HCT116 (cell line): ENCODE measurements around the gene CIT. TPM values are rescaled to one million over a fixed set of nuclear protein-coding genes. Genes with fewer than 3 reads are reported as not detected.

ENCODE experiments used
- ATAC-seq: fragments of 200-7000 bp; cut with Tn5 transposase; 2 replicates; pipeline ENCODE4 v1.9.1; 2020; ENCODE audit warnings: mild to moderate bottlenecking, moderate library complexity
- BruUV-seq: library from RNA; stranded (reverse); fragments of 400-500 nt; replicated peaks from 2 replicates; lab custom pipeline; 2021; lab: Mats Ljungman, UMichigan
- CTCF ChIA-PET: fragments of 300-600 bp; sonication (Branson Sonifier 250); formaldehyde crosslinking; loops from one replicate; lab custom pipeline; 2021; ENCODE audit warnings: antibody characterized with exemption; lab: Charles Lee
- POLR2A ChIA-PET: fragments of 300-600, 350-600 bp; sonication (Branson Sonifier 250); formaldehyde crosslinking; loops from one replicate; lab custom pipeline; 2021; ENCODE audit warnings: antibody characterized with exemption; lab: Charles Lee
- RAD21 ChIA-PET, 2 experiments: fragments of 300-600 bp; sonication (Branson Sonifier 250); formaldehyde crosslinking; loops; one replicate each; lab custom pipeline; 2023; ENCODE audit warnings: low total read pairs in 2 of 2; ENCODE audit not compliant: uncharacterized antibody in 2 of 2, unreplicated experiment in 2 of 2, low non-redundant PET in 1 of 2; lab: Charles Lee
- DNase-seq: peaks from one replicate; pipeline ENCODE4 v3.0.0-alpha.2; 2010; ENCODE audit warnings: low read depth, low spot score
- H2AFZ ChIP-seq: fragments of 200-600 bp; shearing (Covaris generic), sonication (generic); 2 replicates; pipeline ENCODE4 v1.6.1; 2017; ENCODE audit warnings: low read depth, mixed run types, mixed read lengths, antibody characterized with exemption, low read length; ENCODE audit not compliant: poor library complexity, severe bottlenecking
- H3K27ac ChIP-seq: 2 replicates; pipeline ENCODE4 v1.5.1; 2012; ENCODE audit warnings: low read depth, low read length
- H3K27me3 ChIP-seq: fragments of 200-600 bp; sonication (generic); 2 replicates; pipeline ENCODE4 v1.6.1; 2016; ENCODE audit warnings: mixed run types, low read length, mixed read lengths; ENCODE audit not compliant: insufficient read depth
- H3K36me3 ChIP-seq, 2 experiments: fragments of 200-500 bp in 1 of 2; fragments of 200-600 bp in 1 of 2; sonication (Bioruptor generic) in 1 of 2; sonication (generic) in 1 of 2; 2 replicates each; pipeline versions ENCODE4 v1.5.1 to v1.6.1; 2014 to 2016; ENCODE audit warnings: low read length in 2 of 2, inconsistent platforms in 1 of 2, mixed read lengths in 1 of 2, mixed run types in 1 of 2; ENCODE audit not compliant: insufficient read depth in 2 of 2, control insufficient read depth in 1 of 2
- H3K4me1 ChIP-seq, 2 experiments: fragments of 200-600 bp in 1 of 2; sonication (generic) in 1 of 2; 2 replicates each; pipeline versions ENCODE4 v1.5.1 to v1.6.1; 2012 to 2017; ENCODE audit warnings: low read length in 2 of 2, inconsistent platforms in 1 of 2, mild to moderate bottlenecking in 1 of 2, mixed read lengths in 1 of 2, mixed run types in 1 of 2, moderate library complexity in 1 of 2; ENCODE audit not compliant: insufficient read depth in 2 of 2, control insufficient read depth in 1 of 2
- H3K4me2 ChIP-seq: fragments of 200-600 bp; sonication (generic); 2 replicates; pipeline ENCODE4 v1.6.1; 2017; ENCODE audit warnings: mixed run types, low read length, mixed read lengths
- H3K4me3 ChIP-seq, 2 experiments: fragments of 200-600 bp in 1 of 2; sonication (generic) in 1 of 2; replicated peaks in 1 of 2; 2 replicates each; pipeline ENCODE4 v1.5.1; 2011 to 2016; ENCODE audit warnings: low read length in 2 of 2, control low read depth in 1 of 2, low read depth in 1 of 2, mild to moderate bottlenecking in 1 of 2, mixed read lengths in 1 of 2, mixed run types in 1 of 2
- H3K79me2 ChIP-seq: fragments of 200-600 bp; sonication (generic); 2 replicates; pipeline ENCODE4 v1.6.1; 2017; ENCODE audit warnings: mild to moderate bottlenecking, mixed run types, low read length, moderate library complexity, mixed read lengths; ENCODE audit not compliant: insufficient read depth
- H3K9ac ChIP-seq: fragments of 200-600 bp; sonication (generic); 2 replicates; pipeline ENCODE4 v1.6.1; 2016; ENCODE audit warnings: low read length, mixed read lengths
- H3K9me2 ChIP-seq: fragments of 200-600 bp; sonication (generic), shearing (Covaris generic); 2 replicates; pipeline ENCODE4 v1.6.1; 2017; ENCODE audit warnings: mixed run types, mild to moderate bottlenecking, moderate library complexity; ENCODE audit not compliant: insufficient read depth
- H3K9me3 ChIP-seq, 2 experiments: fragments of 200-500 bp in 1 of 2; fragments of 200-600 bp in 1 of 2; sonication (Bioruptor generic) in 1 of 2; sonication (generic) in 1 of 2; 2 replicates each; pipeline ENCODE4 v1.6.1; 2014 to 2017; ENCODE audit warnings: low read length in 2 of 2, mixed read lengths in 2 of 2, inconsistent platforms in 1 of 2, low read depth in 1 of 2, mild to moderate bottlenecking in 1 of 2, mixed run types in 1 of 2, moderate library complexity in 1 of 2; ENCODE audit not compliant: control insufficient read depth in 1 of 2, insufficient read depth in 1 of 2
- H4K20me1 ChIP-seq: fragments of 200-600 bp; sonication (generic), shearing (Covaris generic); 2 replicates; pipeline ENCODE4 v1.6.1; 2017; ENCODE audit warnings: mixed run types, mild to moderate bottlenecking, moderate library complexity; ENCODE audit not compliant: insufficient read depth
- CBX3 ChIP-seq: IDR thresholded peaks from 2 replicates; pipeline ENCODE4 v1.6.1; 2012; ENCODE audit warnings: low read depth
- CEBPB ChIP-seq: IDR thresholded peaks from 2 replicates; pipeline ENCODE4 v1.6.1; 2012; ENCODE audit warnings: low read depth
- EGR1 ChIP-seq: IDR thresholded peaks from 2 replicates; pipeline ENCODE4 v1.6.1; 2012; ENCODE audit warnings: low read depth
- POLR2AphosphoS5 ChIP-seq: IDR thresholded peaks from 2 replicates; pipeline ENCODE4 v1.6.1; 2011; ENCODE audit warnings: mild to moderate bottlenecking, low read depth, low read length, moderate library complexity
- RAD21 ChIP-seq: IDR thresholded peaks from 2 replicates; pipeline ENCODE4 v1.6.1; 2012; ENCODE audit warnings: low read depth, mild to moderate bottlenecking
- SP1 ChIP-seq: IDR thresholded peaks from 2 replicates; pipeline ENCODE4 v1.6.1; 2012; ENCODE audit warnings: low read depth
- TCF7L2 ChIP-seq: IDR thresholded peaks from 2 replicates; pipeline ENCODE4 v1.7.0; 2011; ENCODE audit warnings: borderline replicate concordance, inconsistent platforms; ENCODE audit not compliant: insufficient read depth, insufficient read length; ENCODE audit errors: extremely low read depth
- ZNF274 ChIP-seq: fragments of 200-500 bp; sonication (Bioruptor generic); IDR thresholded peaks from 2 replicates; pipeline ENCODE4 v1.6.1; 2014; ENCODE audit warnings: mild to moderate bottlenecking, low read depth, low read length, inconsistent platforms
- intact Hi-C: fragments of 100-400 bp; cut with micrococcal nuclease; formaldehyde crosslinking; loops from 2 replicates; pipeline ENCODE4 v1.10.0; 2022
- total RNA-seq: library from RNA; stranded (reverse); gene quantifications from one replicate; pipeline ENCODE4 v1.2.1, GENCODE V29; 2021; ENCODE audit not compliant: unreplicated experiment
- TF ChIP-seq, protein P1 (sequence below), 3 experiments: fragments of 200-600 bp in 1 of 3; sonication (generic) in 1 of 3; IDR thresholded peaks in 2 of 3; conservative IDR thresholded peaks in 1 of 3; 2 replicates each; pipeline ENCODE4 v1.5.1; 2012 to 2017; ENCODE audit warnings: low read depth in 2 of 3, low read length in 2 of 3, antibody characterized with exemption in 1 of 3, borderline replicate concordance in 1 of 3, control low read depth in 1 of 3, mild to moderate bottlenecking in 1 of 3, mixed read lengths in 1 of 3, mixed run types in 1 of 3, moderate library complexity in 1 of 3; ENCODE audit not compliant: insufficient read depth in 1 of 3

CIT gene
- total RNA-seq, 1 experiment from 2014 or later: 54.2 TPM

DNA sequence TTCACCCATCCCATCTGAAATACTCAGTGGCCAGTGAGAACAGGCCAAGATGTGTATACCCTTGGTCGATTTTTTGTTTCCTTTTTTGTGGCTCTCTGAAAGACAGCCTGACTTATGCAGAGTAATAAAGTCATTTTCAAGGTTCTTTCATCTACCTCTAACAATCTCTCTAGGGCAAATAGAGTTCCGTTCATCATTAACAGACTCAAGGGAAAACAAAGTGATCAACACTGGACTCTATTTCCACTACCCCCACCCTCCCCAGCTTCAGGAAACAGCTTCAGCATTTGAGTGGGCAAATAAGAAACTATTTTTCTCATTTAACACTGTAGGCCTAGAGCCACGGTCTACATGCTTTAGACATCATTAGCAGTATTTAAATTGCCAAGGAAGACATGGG is 193.3 kb downstream of the CIT start:
- H3K27ac ChIP-seq: no peak overlapping the region
- POLR2A ChIA-PET: no interaction called here
- CTCF ChIA-PET: no interaction called here
- intact Hi-C loops: no loop called here
- no peaks in the 10 kb centered on the region for H3K27me3 ChIP-seq
- H3K4me3 ChIP-seq: no peak overlapping the region
- no peak overlapping the region for H3K4me2 ChIP-seq
- BruUV-seq: no TSS peak
- peaks cover 17 to 32% of the 10 kb centered on the region in 2 experiments for H3K36me3 ChIP-seq
- H3K79me2 ChIP-seq: no peaks in the 10 kb centered on the region
- RAD21 ChIA-PET: no interaction called here
- no peak overlapping the region for H2AFZ ChIP-seq
- ATAC-seq: no peak
- H4K20me1 ChIP-seq: no peaks in the 10 kb centered on the region
- TF ChIP-seq CEBPB (no peak), SP1 (no peak), CBX3 (no peak), ZNF274 (no peak)
- no peak for DNase-seq
- H3K9me3 ChIP-seq: no peaks in the 10 kb centered on the region
- H3K9ac ChIP-seq: no peak overlapping the region
- no peaks in the 10 kb centered on the region for H3K4me1 ChIP-seq
- H3K9me2 ChIP-seq: no peaks in the 10 kb centered on the region

DNA sequence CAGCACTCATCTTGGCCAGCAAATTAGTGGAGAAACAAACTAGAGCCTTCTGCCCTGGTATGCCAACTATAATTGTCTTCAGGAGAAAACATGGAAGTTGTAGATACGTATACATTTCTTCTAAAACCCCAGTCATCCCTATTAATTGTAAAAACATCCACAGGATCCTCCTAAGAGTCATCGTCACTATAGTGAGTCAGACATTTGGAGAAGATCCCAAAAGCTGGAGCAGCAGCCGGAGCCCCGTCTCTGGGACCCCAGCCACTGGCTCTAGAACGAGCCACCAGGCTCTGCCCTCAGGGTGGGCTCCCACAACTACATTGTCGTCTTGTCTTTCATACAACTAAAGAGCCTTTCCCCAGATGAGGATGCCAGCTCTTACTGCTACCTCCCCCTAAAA is 193.7 kb downstream of the CIT start:
- Histone ChIP-seq H3K4me3 (no peak overlapping the region), H3K79me2 (no peaks in the 10 kb centered on the region), H3K9me2 (no peaks in the 10 kb centered on the region), H3K4me1 (no peaks in the 10 kb centered on the region), H4K20me1 (no peaks in the 10 kb centered on the region), H3K9me3 (no peaks in the 10 kb centered on the region), H3K27ac (no peak overlapping the region)
- DNase-seq: no peak
- POLR2A ChIA-PET: no interaction called here
- TF ChIP-seq POLR2AphosphoS5 (no peak), RAD21 (no peak), TCF7L2 (no peak), EGR1 (no peak)
- TF ChIP-seq, protein P1, sequence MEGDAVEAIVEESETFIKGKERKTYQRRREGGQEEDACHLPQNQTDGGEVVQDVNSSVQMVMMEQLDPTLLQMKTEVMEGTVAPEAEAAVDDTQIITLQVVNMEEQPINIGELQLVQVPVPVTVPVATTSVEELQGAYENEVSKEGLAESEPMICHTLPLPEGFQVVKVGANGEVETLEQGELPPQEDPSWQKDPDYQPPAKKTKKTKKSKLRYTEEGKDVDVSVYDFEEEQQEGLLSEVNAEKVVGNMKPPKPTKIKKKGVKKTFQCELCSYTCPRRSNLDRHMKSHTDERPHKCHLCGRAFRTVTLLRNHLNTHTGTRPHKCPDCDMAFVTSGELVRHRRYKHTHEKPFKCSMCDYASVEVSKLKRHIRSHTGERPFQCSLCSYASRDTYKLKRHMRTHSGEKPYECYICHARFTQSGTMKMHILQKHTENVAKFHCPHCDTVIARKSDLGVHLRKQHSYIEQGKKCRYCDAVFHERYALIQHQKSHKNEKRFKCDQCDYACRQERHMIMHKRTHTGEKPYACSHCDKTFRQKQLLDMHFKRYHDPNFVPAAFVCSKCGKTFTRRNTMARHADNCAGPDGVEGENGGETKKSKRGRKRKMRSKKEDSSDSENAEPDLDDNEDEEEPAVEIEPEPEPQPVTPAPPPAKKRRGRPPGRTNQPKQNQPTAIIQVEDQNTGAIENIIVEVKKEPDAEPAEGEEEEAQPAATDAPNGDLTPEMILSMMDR (IDR thresholded peaks at IDR 0.05 in 2 of 3, conservative IDR thresholded peaks at IDR 0.05 in 1 of 3; ENCODE audit: borderline replicate concordance in 1 of 3, insufficient read depth in 1 of 3, low read depth in 2 of 3, low read length in 2 of 3): no peak
- TF ChIP-seq, all 23 proteins: peak for 0
- ChIA-PET CTCF (no interaction called here), RAD21 (no interaction called here)
- ATAC-seq: no peak
- Histone ChIP-seq H3K4me2 (no peak overlapping the region), H3K27me3 (no peaks in the 10 kb centered on the region), H3K9ac (no peak overlapping the region), H2AFZ (no peak overlapping the region), H3K36me3 (peaks cover 21 to 34% of the 10 kb centered on the region in 2 experiments)
- intact Hi-C loops: no loop called here
- BruUV-seq: no TSS peak
